H1 (cell line): ENCODE data around the gene OR6N2. TPM values are rescaled to one million over a fixed set of nuclear protein-coding genes. Genes with fewer than 3 reads are reported as not detected.

Source experiments
- EGR1 ChIP-seq: IDR thresholded peaks from 2 replicates; pipeline ENCODE4 v1.6.1; 2011; ENCODE audit warnings: low read depth, low read length, borderline replicate concordance
- HDAC6 ChIP-seq: IDR thresholded peaks from one replicate; pipeline ENCODE4 v1.7.1; 2012; ENCODE audit warnings: low read depth, mild to moderate bottlenecking, inconsistent platforms, low read length, moderate library complexity
- JUN ChIP-seq: IDR thresholded peaks from 2 replicates; pipeline ENCODE4 v1.6.1; 2011; ENCODE audit warnings: low read depth, mild to moderate bottlenecking, improper control_type of control experiment, low read length
- POLR2A ChIP-seq, 2 experiments: IDR thresholded peaks; 1 replicate in 1 of 2; 2 replicates in 1 of 2; pipeline ENCODE4 v1.6.1; 2011; ENCODE audit warnings: low read depth in 2 of 2, low read length in 2 of 2, mild to moderate bottlenecking in 2 of 2; ENCODE audit errors: control extremely low read depth in 1 of 2
- polyA plus RNA-seq, 7 experiments: library from polyadenylated mRNA; depleted of rRNA in 3 of 7; stranded (reverse) in 5 of 7; unstranded in 2 of 7; fragments of >200 nt in 5 of 7; fragments of 200-250 nt in 2 of 7; gene quantifications; 1 replicate in 5 of 7; 2 replicates in 1 of 7; 4 replicates in 1 of 7; pipeline versions ENCODE4 v1.2.1 to v1.2.3, GENCODE V29; 2011 to 2013; ENCODE audit warnings: missing spikeins in 2 of 7, mixed read lengths in 2 of 7
- small RNA-seq: library from polyadenylated mRNA; stranded (forward); fragments of <200 nt; extraction: miRNeasy Mini kit (QIAGEN cat#:217004); gene quantifications from one replicate; pipeline ENCODE3, GENCODE V24; 2013; ENCODE audit not compliant: insufficient read depth
- total RNA-seq: library from RNA; stranded (reverse); fragmentation: NEBNext Ultra II Directional; extraction: Animal tissue kit (Norgen Biotek cat#: 25700); gene quantifications from 2 replicates; pipeline ENCODE4 v1.2.1, GENCODE V29; 2021

Gene OR6N2
- total and polyA plus RNA-seq, 2 of the 8 experiments (the other 6 are each of a cell fraction or from before 2014, with no cell fraction given): not detected

DNA sequence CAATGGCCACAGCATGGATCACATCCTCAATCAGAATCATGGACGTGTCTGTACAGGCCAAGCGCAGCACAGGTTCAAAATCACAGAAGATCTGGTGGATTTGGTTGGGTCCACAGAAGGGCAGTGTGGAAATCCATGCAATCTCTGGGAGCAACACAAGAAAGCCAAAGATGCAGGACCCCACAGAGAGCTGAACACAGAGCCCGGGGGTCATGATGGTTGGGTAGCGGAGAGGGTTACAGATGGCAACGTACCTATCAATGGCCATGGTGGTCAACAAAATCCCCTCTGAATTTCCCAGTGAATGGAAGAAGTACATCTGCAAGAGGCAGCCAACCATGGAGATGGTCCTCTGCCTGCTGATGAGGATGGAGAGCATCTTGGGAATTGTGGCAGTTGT, 56.6 kb downstream of the OR6N2 start (continued):
- TF ChIP-seq POLR2A (IDR thresholded peaks at IDR 0.05; ENCODE audit: control extremely low read depth in 1 of 2, low read depth in 2 of 2, low read length in 2 of 2): no peak
- TF ChIP-seq EGR1: no peak
- no peak for TF ChIP-seq HDAC6
- no peak for TF ChIP-seq JUN
- TF ChIP-seq, all 59 proteins: peak for 0

Small RNA genes lying within 50 kb of the gene (small RNA-seq; reads per million reads assigned to genes)
- gene OR2AQ1P: not detected

Other genes with a start within 250 kb of the OR6N2 start
- 0.07 TPM in 1 of 2 replicates, not detected in the other for gene OR6Y1, start 226.8 kb downstream of the OR6N2 start, total RNA-seq
- gene OR6Y1, start 226.8 kb downstream of the OR6N2 start, polyA plus RNA-seq (2011; rRNA removed): not detected in 2 replicates
- gene OR6P1, start 210.6 kb downstream of the OR6N2 start, total RNA-seq: not detected in 2 replicates
- gene OR6P1, start 210.6 kb downstream of the OR6N2 start, polyA plus RNA-seq (2011; rRNA removed): not detected in 2 replicates
- not detected in 2 replicates for gene OR10X1, start 201.3 kb downstream of the OR6N2 start, total RNA-seq
- not detected in 2 replicates for gene OR10X1, start 201.3 kb downstream of the OR6N2 start, polyA plus RNA-seq (2011; rRNA removed)
- gene OR10Z1, start 175.9 kb downstream of the OR6N2 start, total RNA-seq: not detected in 2 replicates
- not detected in 2 replicates for gene OR10Z1, start 175.9 kb downstream of the OR6N2 start, polyA plus RNA-seq (2011; rRNA removed)
- not detected in 2 replicates for gene SPTA1, start 94.5 kb downstream of the OR6N2 start, total RNA-seq
- not detected in 2 replicates for gene SPTA1, start 94.5 kb downstream of the OR6N2 start, polyA plus RNA-seq (2011; rRNA removed)
- gene OR6K2, start 80.6 kb downstream of the OR6N2 start, total RNA-seq: not detected in 2 replicates
- gene OR6K2, start 80.6 kb downstream of the OR6N2 start, polyA plus RNA-seq (2011; rRNA removed): not detected in 2 replicates
- not detected in 2 replicates for gene OR6K3, start 60.5 kb downstream of the OR6N2 start, total RNA-seq
- gene OR6K3, start 60.5 kb downstream of the OR6N2 start, polyA plus RNA-seq (2011; rRNA removed): not detected in 2 replicates
- gene OR6K6, start 26.5 kb downstream of the OR6N2 start, total RNA-seq: not detected in 2 replicates
- gene OR6K6, start 26.5 kb downstream of the OR6N2 start, polyA plus RNA-seq (2011; rRNA removed): not detected in 2 replicates
- not detected in 2 replicates for gene OR6N1, start 9.0 kb downstream of the OR6N2 start, total RNA-seq
- not detected in 2 replicates for gene OR6N1, start 9.0 kb downstream of the OR6N2 start, polyA plus RNA-seq (2011; rRNA removed)
- not detected in 2 replicates for gene MNDA, start 50.1 kb upstream of the OR6N2 start, total RNA-seq
- not detected in 2 replicates for gene MNDA, start 50.1 kb upstream of the OR6N2 start, polyA plus RNA-seq (2011; rRNA removed)
- gene PYHIN1, start 150.3 kb upstream of the OR6N2 start, total RNA-seq: not detected in 2 replicates
- not detected in 2 replicates for gene PYHIN1, start 150.3 kb upstream of the OR6N2 start, polyA plus RNA-seq (2011; rRNA removed)
- gene IFI16, start 228.7 kb upstream of the OR6N2 start, total RNA-seq: 0.63 and 1.1 TPM in 2 replicates
- 0.52 and 0.74 TPM in 2 replicates for gene IFI16, start 228.7 kb upstream of the OR6N2 start, polyA plus RNA-seq (2011; rRNA removed)